Hepatocyte (in vitro differentiated cells): ENCODE data around the gene PLEKHA8.

ENCODE experiments used
- EZH2 ChIP-seq: fragments of 200-600 bp; sonication (generic); IDR thresholded peaks from 2 replicates; pipeline ENCODE4 v1.6.1; 2016; ENCODE audit warnings: antibody characterized with exemption, mild to moderate bottlenecking, borderline replicate concordance
- EZH2phosphoT487 ChIP-seq: fragments of 200-600 bp; sonication (generic); IDR thresholded peaks from one replicate; pipeline ENCODE4 v1.6.1; 2018; ENCODE audit warnings: antibody characterized with exemption, mild to moderate bottlenecking, low read depth, moderate library complexity; ENCODE audit not compliant: unreplicated experiment, severe bottlenecking
- TF ChIP-seq, protein P1 (sequence below): fragments of 200-600 bp; sonication (generic); IDR thresholded peaks from 2 replicates; pipeline ENCODE4 v1.5.1; 2016; ENCODE audit warnings: antibody characterized with exemption, mild to moderate bottlenecking; ENCODE audit not compliant: poor library complexity

DNA sequence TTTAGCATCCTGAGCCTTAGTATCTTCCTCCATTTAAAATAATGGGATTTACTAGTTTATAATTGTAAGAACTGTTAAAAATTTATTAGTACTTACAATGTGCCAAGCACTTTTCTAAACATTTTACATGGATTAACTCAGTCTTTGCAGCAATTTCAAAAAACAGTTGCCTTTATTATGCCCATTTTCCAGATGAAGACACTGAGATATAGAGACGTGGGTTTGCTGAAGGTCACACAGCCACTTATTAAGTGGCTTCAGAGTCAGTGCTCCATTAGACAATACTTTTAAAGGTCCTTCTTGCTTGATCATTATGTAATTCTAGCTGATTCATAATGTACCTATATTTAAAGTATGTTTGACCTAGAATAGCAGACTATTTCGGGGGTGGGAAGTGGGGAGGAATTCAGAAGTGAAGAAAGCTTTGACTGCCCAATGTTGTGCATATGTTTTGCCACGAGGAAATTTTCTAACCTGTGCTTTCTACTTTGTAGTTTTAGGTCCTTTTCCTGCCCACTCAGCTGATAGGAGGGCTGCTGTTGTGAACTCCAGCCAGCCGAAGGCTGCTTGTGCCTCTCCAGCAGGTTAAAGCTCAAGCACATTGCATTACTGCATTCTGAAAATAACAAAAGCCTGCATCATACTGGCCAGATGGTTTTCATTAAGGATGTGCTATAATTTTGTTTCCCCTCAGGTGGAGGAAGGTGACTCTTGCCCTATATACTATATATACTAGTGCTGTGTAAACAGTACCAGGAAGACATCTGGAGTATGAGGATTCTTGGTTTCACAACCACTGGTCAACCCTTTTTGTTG is 4.3 kb downstream of the PLEKHA8 start:
- TF ChIP-seq, protein P1, sequence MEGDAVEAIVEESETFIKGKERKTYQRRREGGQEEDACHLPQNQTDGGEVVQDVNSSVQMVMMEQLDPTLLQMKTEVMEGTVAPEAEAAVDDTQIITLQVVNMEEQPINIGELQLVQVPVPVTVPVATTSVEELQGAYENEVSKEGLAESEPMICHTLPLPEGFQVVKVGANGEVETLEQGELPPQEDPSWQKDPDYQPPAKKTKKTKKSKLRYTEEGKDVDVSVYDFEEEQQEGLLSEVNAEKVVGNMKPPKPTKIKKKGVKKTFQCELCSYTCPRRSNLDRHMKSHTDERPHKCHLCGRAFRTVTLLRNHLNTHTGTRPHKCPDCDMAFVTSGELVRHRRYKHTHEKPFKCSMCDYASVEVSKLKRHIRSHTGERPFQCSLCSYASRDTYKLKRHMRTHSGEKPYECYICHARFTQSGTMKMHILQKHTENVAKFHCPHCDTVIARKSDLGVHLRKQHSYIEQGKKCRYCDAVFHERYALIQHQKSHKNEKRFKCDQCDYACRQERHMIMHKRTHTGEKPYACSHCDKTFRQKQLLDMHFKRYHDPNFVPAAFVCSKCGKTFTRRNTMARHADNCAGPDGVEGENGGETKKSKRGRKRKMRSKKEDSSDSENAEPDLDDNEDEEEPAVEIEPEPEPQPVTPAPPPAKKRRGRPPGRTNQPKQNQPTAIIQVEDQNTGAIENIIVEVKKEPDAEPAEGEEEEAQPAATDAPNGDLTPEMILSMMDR = no peak
- TF ChIP-seq EZH2 = no peak
- TF ChIP-seq EZH2phosphoT487 = no peak
